GM23248 (cell line): ENCODE results near the gene RASSF8. TPM values are rescaled to one million over a fixed set of nuclear protein-coding genes. Genes with fewer than 3 reads are reported as not detected.
"Not testable (repeated sequence)": the region's sequence is repeated elsewhere in the genome, so short reads cannot be mapped to it uniquely, and the experiment has no call there.

Experiments used
- DNase-seq: peaks from one replicate; pipeline ENCODE4 v3.0.0-alpha.2; 2015
- H2AFZ ChIP-seq: fragments of 200-600 bp; sonication (generic); 2 replicates; pipeline ENCODE4 v1.6.1; 2016; ENCODE audit warnings: antibody characterized with exemption
- H3F3A ChIP-seq: fragments of 200-600 bp; sonication (generic); 2 replicates; pipeline ENCODE4 v1.6.1; 2016; ENCODE audit warnings: mild to moderate bottlenecking, antibody characterized with exemption, mixed run types; ENCODE audit not compliant: insufficient read depth
- H3K27ac ChIP-seq: fragments of 200-600 bp; sonication (generic); 2 replicates; pipeline ENCODE4 v1.5.1; 2016; ENCODE audit warnings: mild to moderate bottlenecking
- H3K27me3 ChIP-seq: fragments of 200-600 bp; sonication (generic); replicated peaks from 2 replicates; pipeline ENCODE4 v1.6.1; 2016; ENCODE audit warnings: mild to moderate bottlenecking; ENCODE audit not compliant: insufficient read depth
- H3K36me3 ChIP-seq: fragments of 200-600 bp; sonication (generic); 2 replicates; pipeline ENCODE4 v1.6.1; 2016; ENCODE audit warnings: low read depth, mild to moderate bottlenecking
- H3K4me1 ChIP-seq: fragments of 200-600 bp; sonication (generic); 2 replicates; pipeline ENCODE4 v1.6.1; 2016; ENCODE audit warnings: mild to moderate bottlenecking; ENCODE audit not compliant: insufficient read depth
- H3K4me2 ChIP-seq: fragments of 200-600 bp; sonication (generic); one replicate; pipeline ENCODE4 v1.6.1; 2016; ENCODE audit warnings: mild to moderate bottlenecking; ENCODE audit not compliant: unreplicated experiment
- H3K4me3 ChIP-seq: fragments of 200-600 bp; sonication (generic); 2 replicates; pipeline ENCODE4 v1.5.1; 2016; ENCODE audit warnings: mild to moderate bottlenecking
- H3K79me2 ChIP-seq: fragments of 200-600 bp; sonication (generic); 2 replicates; pipeline ENCODE4 v1.6.1; 2016; ENCODE audit warnings: mild to moderate bottlenecking; ENCODE audit not compliant: insufficient read depth
- H3K9ac ChIP-seq: fragments of 200-600 bp; sonication (generic); 2 replicates; pipeline ENCODE4 v1.6.1; 2016; ENCODE audit warnings: mild to moderate bottlenecking
- H3K9me2 ChIP-seq: fragments of 200-600 bp; sonication (generic); 2 replicates; pipeline ENCODE4 v1.6.1; 2016; ENCODE audit warnings: mixed run types, mild to moderate bottlenecking, moderate library complexity; ENCODE audit not compliant: insufficient read depth
- H3K9me3 ChIP-seq: fragments of 200-600 bp; sonication (generic); one replicate; pipeline ENCODE4 v1.6.1; 2017; ENCODE audit warnings: low read depth
- H4K20me1 ChIP-seq: fragments of 200-600 bp; sonication (generic); 2 replicates; pipeline ENCODE4 v1.6.0; 2016; ENCODE audit not compliant: insufficient read depth
- EZH2 ChIP-seq: fragments of 200-600 bp; sonication (generic); IDR thresholded peaks from 2 replicates; pipeline ENCODE4 v1.6.1; 2018; ENCODE audit warnings: antibody characterized with exemption, mild to moderate bottlenecking; ENCODE audit not compliant: insufficient read depth, poor library complexity, severe bottlenecking
- EZH2phosphoT487 ChIP-seq: fragments of 200-600 bp; sonication (generic); IDR thresholded peaks from 2 replicates; pipeline ENCODE4 v1.6.1; 2018; ENCODE audit warnings: antibody characterized with exemption, moderate library complexity, mild to moderate bottlenecking, low read depth; ENCODE audit not compliant: insufficient read depth
- WGBS, 2 experiments: methylation state at CpG; one replicate each; pipeline ENCODE4 v1.1.6; 2015 to 2017; ENCODE audit warnings: low lambda C conversion rate in 2 of 2, low coverage in 1 of 2; ENCODE audit errors: missing lambda C conversion rate in 2 of 2; 5-methylcytosine and 5-hydroxymethylcytosine counted together
- in situ Hi-C: fragments of 300-500 bp; cut with MboI; formaldehyde crosslinking; loops from 2 replicates; pipeline ENCODE4 v1.15.0; 2020
- polyA plus RNA-seq: library from polyadenylated mRNA; unstranded; fragments of >200 nt; fragmentation: Nextera tagmentation; extraction: Ambion mirVana; gene quantifications from 2 replicates; pipeline ENCODE4 v1.2.1, GENCODE V29; 2016
- total RNA-seq: library from RNA; depleted of rRNA; stranded (reverse); fragments of >200 nt; shearing (Covaris generic); gene quantifications from 2 replicates; pipeline ENCODE4 v1.2.3, GENCODE V29; 2014

Gene RASSF8
- total and polyA plus RNA-seq, 2 experiments from 2014 or later = 11.2 to 80.1 TPM

DNA sequence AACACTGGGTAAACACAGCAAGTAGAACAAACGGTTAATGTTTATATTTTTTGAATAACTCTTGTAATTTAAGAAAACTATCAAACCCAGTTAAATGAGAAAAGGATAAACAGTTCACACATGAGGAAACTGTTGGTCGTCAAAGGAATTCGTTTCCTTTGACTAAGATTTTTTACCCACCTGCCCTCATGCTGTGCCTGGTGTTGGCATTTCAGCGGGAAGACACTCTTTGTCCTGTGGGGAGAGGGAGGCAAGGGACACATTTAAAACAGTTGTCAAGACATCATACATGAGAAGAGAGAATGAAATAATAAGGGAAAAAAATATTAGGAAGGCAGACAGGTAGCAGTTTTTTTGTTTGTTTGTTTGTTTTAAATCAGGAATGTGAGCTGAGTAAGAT is 95.9 kb downstream of the RASSF8 start:
- H4K20me1 ChIP-seq = peaks cover 13% of the 10 kb centered on the region
- no peak overlapping the region for H3K27ac ChIP-seq
- 96 to 98% methylated on average over 4 of the region's 4 CpGs for WGBS, 2 experiments
- peaks cover 99% of the 10 kb centered on the region for H3K79me2 ChIP-seq
- H3F3A ChIP-seq = peaks cover 24% of the 10 kb centered on the region; the same call in 1 of the 2 replicates
- no peak for TF ChIP-seq EZH2
- TF ChIP-seq EZH2phosphoT487 = no peak
- no peaks in the 10 kb centered on the region for H3K9me2 ChIP-seq
- H3K4me3 ChIP-seq = no peak overlapping the region
- H3K27me3 ChIP-seq = no peaks in the 10 kb centered on the region
- in situ Hi-C loops = no loop called here
- H3K36me3 ChIP-seq = peaks cover 22% of the 10 kb centered on the region; the same call in 1 of the 2 replicates
- no peak for DNase-seq
- H3K9me3 ChIP-seq = no peaks in the 10 kb centered on the region
- H2AFZ ChIP-seq = no peak overlapping the region
- H3K4me1 ChIP-seq = peaks cover 18% of the 10 kb centered on the region
- no peak overlapping the region for H3K4me2 ChIP-seq
- H3K9ac ChIP-seq = no peak overlapping the region

GRCh38 chr12:26055087-26055486 is 96.6 kb downstream of the RASSF8 start:
- 97 to 98% methylated on average over 2 of the region's 2 CpGs for WGBS, 2 experiments
- H2AFZ ChIP-seq = no peak overlapping the region
- H3K9me3 ChIP-seq = no peaks in the 10 kb centered on the region
- TF ChIP-seq EZH2 (no peak), EZH2phosphoT487 (no peak)
- peaks cover 25% of the 10 kb centered on the region; the same call in 1 of the 2 replicates for H3K36me3 ChIP-seq
- H3K4me2 ChIP-seq = no peak overlapping the region
- H3K9ac ChIP-seq = no peak overlapping the region
- in situ Hi-C loops = no loop called here
- peaks cover 24% of the 10 kb centered on the region; the same call in 1 of the 2 replicates for H3F3A ChIP-seq
- H3K9me2 ChIP-seq = no peaks in the 10 kb centered on the region
- H3K79me2 ChIP-seq = peaks cover 99% of the 10 kb centered on the region
- no peak overlapping the region for H3K4me3 ChIP-seq
- H3K4me1 ChIP-seq = peaks cover 18% of the 10 kb centered on the region
- no peaks in the 10 kb centered on the region for H3K27me3 ChIP-seq
- H3K27ac ChIP-seq = no peak overlapping the region
- H4K20me1 ChIP-seq = peaks cover 13% of the 10 kb centered on the region
- no peak for DNase-seq

GRCh38 chr12:26056335-26056734 is 97.9 kb downstream of the RASSF8 start:
- peaks cover 25% of the 10 kb centered on the region; the same call in 1 of the 2 replicates for H3K36me3 ChIP-seq
- no peaks in the 10 kb centered on the region for H3K9me2 ChIP-seq
- peak; percentile 48 for DNase-seq
- H2AFZ ChIP-seq = no peak overlapping the region
- 50 to 67% methylated on average over 1 of the region's 1 CpG for WGBS, 2 experiments
- in situ Hi-C loops = no loop called here
- no peak overlapping the region for H3K9ac ChIP-seq
- H3K4me3 ChIP-seq = no peak overlapping the region
- H3K27ac ChIP-seq = no peak overlapping the region
- peaks cover 99% of the 10 kb centered on the region for H3K79me2 ChIP-seq
- TF ChIP-seq EZH2phosphoT487 = no peak
- no peak for TF ChIP-seq EZH2
- H3F3A ChIP-seq = peaks cover 22% of the 10 kb centered on the region; the same call in 1 of the 2 replicates
- peaks cover 4% of the 10 kb centered on the region; the same call in 1 of the 2 replicates for H4K20me1 ChIP-seq
- peaks cover 18% of the 10 kb centered on the region for H3K4me1 ChIP-seq
- no peaks in the 10 kb centered on the region for H3K27me3 ChIP-seq
- H3K9me3 ChIP-seq = no peaks in the 10 kb centered on the region
- H3K4me2 ChIP-seq = no peak overlapping the region

DNA sequence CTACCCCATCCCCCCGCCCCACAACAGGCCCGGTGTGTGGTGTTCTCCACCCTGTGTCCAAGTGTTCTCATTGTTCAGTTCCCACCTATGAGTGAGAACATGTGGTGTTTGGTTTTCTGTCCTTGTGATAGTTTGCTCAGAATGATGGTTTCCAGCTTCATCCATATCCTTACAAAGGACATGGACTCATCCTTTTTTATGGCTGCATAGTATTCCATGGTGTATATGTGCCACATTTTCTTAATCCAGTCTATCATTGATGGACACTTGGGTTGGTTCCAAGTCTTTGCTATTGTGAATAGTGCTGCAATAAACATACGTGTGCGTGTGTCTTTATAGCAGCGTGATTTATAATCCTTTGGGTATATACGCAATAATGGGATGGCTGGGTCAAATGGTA is 98.8 kb downstream of the RASSF8 start:
- H3K9ac ChIP-seq, in situ Hi-C loops, DNase-seq, H3K27ac ChIP-seq, H3K9me2 ChIP-seq, H3K9me3 ChIP-seq, H2AFZ ChIP-seq, H3K4me2 ChIP-seq, H4K20me1 ChIP-seq, H3K27me3 ChIP-seq, H3K4me3 ChIP-seq: not testable (repeated sequence)
- 93 to 95% methylated on average over 6 of the region's 6 CpGs for WGBS, 2 experiments
- Histone ChIP-seq H3K4me1 (peaks cover 22% of the 10 kb centered on the region), H3K79me2 (peaks cover 99% of the 10 kb centered on the region), H3F3A (peaks cover 26% of the 10 kb centered on the region; the same call in 1 of the 2 replicates), H3K36me3 (peaks cover 25% of the 10 kb centered on the region; the same call in 1 of the 2 replicates)

DNA sequence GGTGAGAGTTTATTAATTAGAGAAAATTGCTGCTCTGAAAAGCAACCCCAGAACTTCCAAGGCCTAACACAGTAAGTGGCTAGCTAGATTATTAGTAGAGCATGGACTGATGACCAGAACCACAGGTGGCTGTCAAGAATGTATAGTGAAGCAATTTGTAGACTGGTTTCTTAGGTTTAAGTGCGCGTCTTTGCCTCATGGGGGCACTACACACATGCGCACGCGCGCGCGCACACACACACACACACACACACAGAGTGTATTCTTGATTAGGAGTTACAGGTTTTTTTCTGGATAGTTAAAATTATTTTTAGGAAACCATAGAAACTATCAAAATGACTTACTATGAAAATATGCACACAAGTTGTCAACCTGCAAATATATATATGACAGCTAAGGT is 99.8 kb downstream of the RASSF8 start:
- DNase-seq = no peak
- Histone ChIP-seq H3K9ac (no peak overlapping the region), H3K27me3 (no peaks in the 10 kb centered on the region), H3K4me1 (peaks cover 22% of the 10 kb centered on the region), H3K27ac (no peak overlapping the region), H3K9me2 (no peaks in the 10 kb centered on the region), H3K79me2 (peaks cover 99% of the 10 kb centered on the region), H3K4me2 (no peak overlapping the region), H3F3A (peaks cover 26% of the 10 kb centered on the region; the same call in 1 of the 2 replicates), H4K20me1 (no peaks in the 10 kb centered on the region), H3K36me3 (peaks cover 25% of the 10 kb centered on the region; the same call in 1 of the 2 replicates), H2AFZ (no peak overlapping the region), H3K4me3 (no peak overlapping the region), H3K9me3 (no peaks in the 10 kb centered on the region)
- in situ Hi-C loops = no loop called here
- WGBS, 2 experiments = 91 to 92% methylated on average over 8 of the region's 8 CpGs
- no peak for TF ChIP-seq EZH2
